Measurements from ENCODE around the gene TMEM151B. TPM values are rescaled to one million over a fixed set of nuclear protein-coding genes. Genes with fewer than 3 reads are reported as not detected.

TMEM151B gene
- total and polyA plus RNA-seq, 9 of the 15 experiments (the other 6 are each of a cell fraction or from before 2014, with no cell fraction given), result not detected

- TF ChIP-seq GTF3C2 (IDR thresholded peaks at IDR 0.05; ENCODE audit: borderline replicate concordance, extremely low read depth, insufficient read length) (no peak), CTBP1 (IDR thresholded peaks at IDR 0.05; ENCODE audit: borderline replicate concordance) (no peak; the same call in 1 of the 2 replicates), PURB (CRISPR knock-in tag; IDR thresholded peaks at IDR 0.05; ENCODE audit: low read depth) (0 out of 2 replicates have a peak, but pooled peaks have one; percentile 78), TBP (optimal IDR thresholded peaks at IDR 0.05; ENCODE audit: low read depth, low read length) (peak; percentile 28), CCNT2 (IDR thresholded peaks at IDR 0.05; ENCODE audit: borderline replicate concordance, extremely low read depth, insufficient read length, low read depth, low read length) (no peak), NCOA6 (IDR thresholded peaks at IDR 0.05) (no peak), RBFOX2 (IDR thresholded peaks at IDR 0.05; ENCODE audit: low read depth, low read length) (peak; percentile 46), RBM39 (optimal IDR thresholded peaks at IDR 0.05; ENCODE audit: low read depth, low read length) (no peak), TAF9B (IDR thresholded peaks at IDR 0.05; ENCODE audit: partially characterized antibody) (no peak), MITF (IDR thresholded peaks at IDR 0.05) (no peak), ELF2 (CRISPR knock-in tag; IDR thresholded peaks at IDR 0.05) (no peak), ATF3 (IDR thresholded peaks at IDR 0.05) (no peak), ATF3 (CRISPR knock-in tag; conservative IDR thresholded peaks at IDR 0.05) (no peak), ZNF12 (CRISPR knock-in tag; IDR thresholded peaks at IDR 0.05) (no peak), HMGN3 (IDR thresholded peaks at IDR 0.05; ENCODE audit: borderline replicate concordance, extremely low read depth, insufficient read length, low read depth, low read length) (no peak), POLR3G (IDR thresholded peaks at IDR 0.05; ENCODE audit: extremely low read depth, insufficient read length, insufficient replicate concordance) (no peak), CBX8 (IDR thresholded peaks at IDR 0.05; ENCODE audit: borderline replicate concordance, extremely low read depth, low read depth, low read length, poor library complexity, severe bottlenecking) (no peak), MCM7 (IDR thresholded peaks at IDR 0.05) (no peak), SMARCA4 (IDR thresholded peaks at IDR 0.05) (no peak), SMC3 (conservative IDR thresholded peaks at IDR 0.05; ENCODE audit: insufficient read depth, low read depth, low read length) (peak; percentile 53), ZNF140 (CRISPR knock-in tag; IDR thresholded peaks at IDR 0.05) (no peak)
These were observed 34.3 kb downstream of the TMEM151B start (continued) for GRCh38 chr6:44304282-44305199.

All from K562 (cell line).